DMS114 treated with DMSO at 0.1 percent for 48 hours (cell line): Measurements from ENCODE around the gene GAL3ST1.
A peak's percentile ranks its signal among the peaks of the same experiment; 100 is the strongest.
"Not testable (repeated sequence)": the region's sequence is repeated elsewhere in the genome, so short reads cannot be mapped to it uniquely, and the experiment has no call there.

Experiments used
- DNase-seq: peaks from one replicate; lab custom pipeline; 2025; ENCODE audit not compliant: unreplicated experiment; lab: John Stamatoyannopoulos, UW

GAL3ST1 gene, protein sequence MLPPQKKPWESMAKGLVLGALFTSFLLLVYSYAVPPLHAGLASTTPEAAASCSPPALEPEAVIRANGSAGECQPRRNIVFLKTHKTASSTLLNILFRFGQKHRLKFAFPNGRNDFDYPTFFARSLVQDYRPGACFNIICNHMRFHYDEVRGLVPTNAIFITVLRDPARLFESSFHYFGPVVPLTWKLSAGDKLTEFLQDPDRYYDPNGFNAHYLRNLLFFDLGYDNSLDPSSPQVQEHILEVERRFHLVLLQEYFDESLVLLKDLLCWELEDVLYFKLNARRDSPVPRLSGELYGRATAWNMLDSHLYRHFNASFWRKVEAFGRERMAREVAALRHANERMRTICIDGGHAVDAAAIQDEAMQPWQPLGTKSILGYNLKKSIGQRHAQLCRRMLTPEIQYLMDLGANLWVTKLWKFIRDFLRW

DNA sequence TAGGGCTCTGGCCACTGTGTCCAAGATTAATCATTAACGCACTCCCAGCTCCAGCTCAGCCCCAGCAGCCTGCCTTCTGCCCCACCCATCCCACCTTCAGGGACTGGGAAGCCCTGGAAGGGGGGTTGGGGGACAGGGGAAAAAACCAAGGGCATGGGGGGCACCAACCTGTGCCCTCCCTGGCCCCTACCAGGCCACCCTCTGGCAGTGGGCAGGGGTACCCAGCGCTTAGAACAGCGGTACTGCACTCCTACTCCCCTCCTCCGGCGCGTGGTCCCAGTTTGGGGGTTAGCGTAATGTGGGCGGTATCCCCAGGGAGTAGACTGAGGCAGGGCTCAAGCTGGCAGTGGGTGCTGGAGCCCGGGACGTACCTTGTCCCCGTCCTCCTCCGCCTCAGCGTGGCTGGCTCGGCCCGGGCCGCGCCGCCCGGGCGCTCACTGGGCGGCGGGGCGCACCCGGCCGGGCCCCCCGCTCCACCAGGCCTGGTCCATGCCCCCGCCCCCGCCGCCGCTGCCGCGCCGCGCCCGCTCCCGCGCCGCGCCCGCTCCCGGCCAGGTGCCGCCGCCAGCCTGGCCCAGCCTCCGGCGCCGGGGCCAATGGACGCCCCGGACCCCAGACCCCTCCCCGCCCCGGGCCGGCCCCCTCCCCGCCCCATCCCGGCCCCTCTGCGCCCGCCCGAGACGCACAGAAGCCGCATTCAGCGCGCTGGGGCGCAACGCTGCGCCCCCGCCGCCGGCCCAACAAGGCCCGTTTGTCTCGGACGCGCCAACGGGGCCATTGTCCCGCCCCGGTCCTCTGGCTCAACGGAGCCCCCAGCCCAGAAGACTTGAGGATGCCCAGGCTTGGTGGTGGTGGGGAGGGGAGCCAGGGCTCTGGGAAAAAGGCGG is at the start of gene GAL3ST1:
Gene GAL3ST1, minus strand, starts transcription at position 571 of the 887 bp plus-strand sequence. CDS start 17,273 bp downstream, outside the sequence.
- DNase-seq: no peak

GRCh38 chr22:30619909-30620308 is 45.4 kb upstream of the GAL3ST1 start:
- DNase-seq: not testable (repeated sequence)

DNA sequence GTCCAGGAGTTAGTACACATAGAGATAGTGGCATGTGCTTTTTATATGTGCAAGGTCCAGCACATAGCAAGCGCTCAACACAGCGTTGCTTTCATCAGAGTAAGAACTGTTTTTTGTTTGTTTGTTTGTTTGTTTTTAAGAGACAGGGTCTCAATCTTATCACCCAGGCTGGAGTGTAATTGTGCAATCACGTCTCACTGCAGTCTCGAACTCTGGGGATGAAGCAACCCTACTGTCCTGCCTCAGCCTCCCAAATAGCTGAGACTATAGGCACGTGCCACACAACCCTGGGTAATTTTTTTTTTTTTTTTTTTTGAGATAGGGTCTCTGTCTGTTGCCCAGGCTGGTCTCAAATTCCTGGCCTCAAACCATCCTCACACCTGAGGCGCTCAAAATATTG is 43.4 kb upstream of the GAL3ST1 start:
- DNase-seq: no peak

GRCh38 chr22:30615543-30615954 is 41.1 kb upstream of the GAL3ST1 start:
- DNase-seq: no peak

DNA sequence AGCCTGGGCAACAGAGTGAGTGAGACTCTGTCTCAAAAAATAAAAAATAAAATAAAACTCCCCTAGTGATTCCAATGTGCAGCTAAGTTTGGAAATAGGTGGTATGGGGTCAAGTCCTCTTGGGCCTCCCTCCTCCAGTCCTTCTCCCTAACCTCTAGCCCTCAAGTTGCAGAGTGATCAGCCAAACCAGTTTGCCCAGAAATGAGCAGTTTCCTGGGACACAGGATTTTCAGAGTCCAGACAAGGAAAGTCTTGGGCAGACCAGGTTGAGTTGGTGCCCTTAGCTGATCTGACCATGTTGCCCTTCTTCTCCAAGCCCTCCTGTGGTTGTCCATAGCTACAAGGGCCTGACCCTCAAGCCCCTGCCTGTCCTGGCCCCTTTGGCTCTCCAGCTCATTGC is 40.4 kb upstream of the GAL3ST1 start:
- no peak for DNase-seq

DNA sequence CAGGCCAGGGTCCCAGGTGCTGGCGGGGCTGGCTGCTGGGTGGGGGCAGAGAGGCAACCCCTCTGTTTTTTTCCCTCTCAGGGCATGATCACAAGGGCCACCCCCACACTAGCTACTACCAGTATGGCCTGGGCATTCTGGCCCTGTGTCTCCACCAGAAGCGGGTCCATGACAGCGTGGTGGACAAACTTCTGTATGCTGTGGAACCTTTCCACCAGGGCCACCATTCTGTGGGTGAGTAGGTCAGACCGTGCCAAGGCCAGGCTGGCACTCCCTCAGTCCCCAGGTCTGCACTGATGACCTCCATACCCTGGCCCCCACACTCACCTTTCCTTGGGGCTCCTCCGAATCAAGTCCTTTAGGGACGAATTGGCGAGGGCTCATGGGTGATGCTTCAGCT is 39.8 kb upstream of the GAL3ST1 start:
- no peak for DNase-seq

DNA sequence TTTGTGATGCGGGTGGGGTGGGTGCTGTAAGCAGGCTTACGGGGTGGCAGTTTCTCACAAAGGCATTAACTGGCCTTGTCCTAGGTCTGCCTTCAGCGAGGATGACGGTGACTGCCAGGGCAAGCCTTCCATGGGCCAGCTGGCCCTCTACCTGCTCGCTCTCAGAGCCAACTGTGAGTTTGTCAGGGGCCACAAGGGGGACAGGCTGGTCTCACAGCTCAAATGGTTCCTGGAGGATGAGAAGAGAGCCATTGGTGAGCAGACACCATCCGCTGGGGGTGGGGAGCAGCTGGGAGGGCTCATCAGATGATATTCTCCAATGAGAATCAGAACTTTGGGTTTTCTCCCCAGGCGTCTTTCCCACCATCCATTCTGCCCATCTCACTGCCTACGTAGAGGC is 38.3 kb upstream of the GAL3ST1 start:
- no peak for DNase-seq

DNA sequence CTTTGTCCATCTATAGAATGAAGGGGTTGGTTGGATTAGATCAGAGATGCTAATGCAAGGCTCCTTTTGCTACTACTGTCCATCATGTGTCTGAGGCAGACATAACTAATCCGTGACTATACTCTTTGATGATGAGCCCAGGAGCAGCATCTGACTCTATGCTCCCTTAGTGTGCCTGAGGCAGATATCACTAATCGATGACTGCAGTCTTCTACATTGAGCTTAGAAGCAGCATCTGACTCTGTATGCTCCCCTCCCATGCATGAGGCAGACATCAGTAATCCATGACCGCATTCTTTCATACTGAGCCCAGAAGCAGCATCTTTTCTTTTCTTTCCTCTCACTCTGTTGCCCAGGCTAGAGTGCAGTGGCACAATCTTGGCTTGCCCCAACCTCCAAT is 36.7 kb upstream of the GAL3ST1 start:
- DNase-seq: no peak

GRCh38 chr22:30610299-30610698 is 35.8 kb upstream of the GAL3ST1 start:
- DNase-seq: no peak

DNA sequence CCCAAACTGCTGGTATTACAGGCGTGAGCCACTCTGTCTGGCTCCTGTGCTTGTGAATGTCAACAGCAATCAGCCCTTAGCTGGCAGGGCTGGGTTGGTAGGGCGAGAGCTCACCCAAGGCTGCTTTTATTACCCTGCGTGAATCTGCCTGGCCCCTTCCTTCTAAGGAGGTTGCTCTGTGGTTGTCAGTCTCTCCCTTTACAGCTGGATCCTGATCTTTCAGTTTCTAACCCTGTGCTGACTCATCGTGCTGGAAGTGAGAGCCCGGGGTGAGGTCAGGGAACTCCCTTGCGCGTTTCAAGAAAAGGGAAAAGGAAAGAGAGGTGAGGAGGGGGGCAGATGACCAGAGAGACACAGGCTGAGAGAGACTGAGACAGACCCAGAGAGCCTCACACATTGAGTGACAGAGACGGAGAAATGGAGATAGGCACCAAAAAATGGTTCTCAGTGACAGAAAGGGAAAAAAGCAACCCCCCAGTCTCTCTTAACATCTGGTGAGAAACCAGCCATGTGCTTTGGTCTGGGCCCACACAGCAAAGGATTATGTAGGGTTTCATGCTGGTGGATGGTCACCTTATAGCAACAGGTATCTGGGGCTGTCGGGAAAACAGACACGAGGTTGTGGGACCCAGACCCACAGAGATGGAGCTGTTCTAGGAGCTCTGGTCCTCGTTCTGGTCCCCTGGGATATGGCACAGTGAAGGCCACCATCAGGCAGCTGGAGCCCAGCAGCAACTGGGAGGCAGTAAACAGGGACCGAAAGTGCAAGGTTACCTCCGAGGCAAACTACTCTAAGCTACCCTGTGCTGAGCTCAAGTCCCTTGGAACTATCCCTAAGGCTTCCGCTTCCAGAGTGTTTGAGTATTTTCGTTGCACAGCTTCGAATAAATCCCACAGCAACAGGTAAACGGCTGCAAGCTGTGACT is 35.1 kb upstream of the GAL3ST1 start:
- DNase-seq: no peak

DNA sequence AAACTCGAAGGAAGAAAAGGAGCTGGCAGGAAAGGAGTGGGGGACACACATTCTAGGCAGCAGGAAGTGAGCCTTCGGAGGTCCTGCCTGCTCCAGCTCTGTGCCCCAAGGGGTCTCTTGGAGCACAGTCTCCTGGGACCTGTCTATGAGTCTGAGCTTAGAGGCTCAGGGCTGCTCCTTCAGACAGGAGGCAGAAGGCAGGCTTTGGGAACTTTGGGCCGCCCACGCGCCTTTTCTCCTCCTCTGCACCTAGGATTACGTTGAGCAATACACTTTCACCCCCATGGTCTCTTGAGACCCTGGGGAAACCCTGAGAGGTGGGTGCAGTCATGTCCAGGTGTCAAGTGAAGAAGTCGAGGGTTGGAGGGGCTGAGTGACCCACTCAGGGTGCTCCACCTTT is 33.5 kb upstream of the GAL3ST1 start:
- no peak for DNase-seq

GRCh38 chr22:30607300-30607930 is 33.0 kb upstream of the GAL3ST1 start:
- DNase-seq: no peak

DNA sequence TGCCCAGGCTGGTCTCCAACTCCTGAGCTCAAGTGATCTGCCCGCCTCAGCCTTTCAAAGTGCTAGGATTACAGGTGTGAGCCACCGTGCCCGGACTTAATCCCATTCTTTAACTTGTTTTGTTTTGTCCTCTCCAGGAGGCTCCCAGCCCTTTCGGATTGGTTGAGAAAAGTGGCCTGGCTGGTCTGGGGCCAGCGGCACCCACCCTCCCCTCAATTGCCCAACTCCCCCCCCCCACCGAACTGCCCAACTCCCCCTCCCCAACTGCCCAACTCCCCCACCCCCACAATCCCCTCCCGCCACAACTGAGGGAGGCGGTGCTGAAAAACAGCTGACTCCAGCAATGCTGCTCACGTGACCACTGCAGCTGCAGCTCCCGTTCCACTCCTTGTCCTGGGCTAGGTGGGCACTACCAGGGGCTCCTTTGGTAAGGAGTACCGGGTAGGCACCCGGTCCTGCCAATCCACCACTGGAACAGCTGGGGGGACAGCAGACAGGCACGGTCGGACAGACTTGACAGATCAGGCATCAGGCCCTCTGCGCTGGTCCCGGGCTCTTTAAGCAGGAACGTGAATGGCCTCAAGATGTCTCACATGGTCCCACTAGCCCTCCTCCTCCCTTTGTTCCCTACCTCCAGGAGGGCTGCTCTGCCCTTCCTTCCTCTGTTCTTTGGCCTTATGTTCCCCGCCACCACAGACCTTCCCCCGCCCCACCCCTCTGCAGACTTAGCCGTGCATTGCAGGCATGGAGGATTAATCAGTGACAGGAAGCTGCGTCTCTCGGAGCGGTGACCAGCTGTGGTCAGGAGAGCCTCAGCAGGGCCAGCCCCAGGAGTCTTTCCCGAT is 32.2 kb upstream of the GAL3ST1 start, which contains the start of gene TCN2:
Gene TCN2, plus strand, starts transcription at position 720 of the 845 bp plus-strand sequence. CDS start 158 bp downstream, outside the sequence.
- DNase-seq: peak; percentile 54

GRCh38 chr22:30605449-30606110 is 31.1 kb upstream of the GAL3ST1 start:
- peak; percentile 30 for DNase-seq

- no peak for DNase-seq
Measured at GRCh38 chr22:30604723-30605122, 30.3 kb upstream of the GAL3ST1 start.

GRCh38 chr22:30603801-30604200 is 29.3 kb upstream of the GAL3ST1 start:
- DNase-seq: no peak

DNA sequence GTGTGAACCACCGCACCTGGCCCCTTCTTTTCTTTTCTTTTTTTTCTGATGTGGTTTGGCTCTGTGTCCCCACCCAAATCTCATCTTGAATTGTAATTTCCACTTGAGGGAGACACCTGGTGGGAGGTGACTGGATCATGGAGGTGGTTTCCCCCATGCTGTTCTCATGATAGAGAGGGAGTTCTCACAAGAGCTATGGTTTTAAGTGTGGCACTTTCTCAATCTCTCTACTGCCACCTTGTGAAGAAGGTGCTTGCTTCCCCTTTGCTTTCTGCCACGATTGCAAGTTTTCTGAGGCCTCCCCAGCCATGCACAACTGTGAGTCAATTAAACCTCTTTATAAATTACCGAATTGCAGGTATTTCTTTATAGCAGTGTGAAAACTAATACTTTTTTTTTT is 27.6 kb upstream of the GAL3ST1 start:
- DNase-seq: peak; percentile 30

GRCh38 chr22:30601464-30601863 is 27.0 kb upstream of the GAL3ST1 start:
- DNase-seq: no peak

- no peak for DNase-seq
Measured at GRCh38 chr22:30600921-30601320, 26.5 kb upstream of the GAL3ST1 start.
